Measurements from ENCODE around the gene SYS1. TPM values are rescaled to one million over a fixed set of nuclear protein-coding genes. Genes with fewer than 3 reads are reported as not detected.

Gene SYS1
- total RNA-seq, 1 experiment from 2014 or later, result 73.6 TPM

- no peak for DNase-seq (ENCODE audit: low spot score)
These were observed 7.5 kb upstream of the SYS1 start for GRCh38 chr20:45355209-45356084.

GRCh38 chr20:45358282-45359068 lies 4.5 kb upstream of the SYS1 start:
- no peak for DNase-seq (ENCODE audit: low spot score)

- DNase-seq (ENCODE audit: low spot score), result no peak
These were observed 3.9 kb upstream of the SYS1 start for GRCh38 chr20:45359069-45359405.

DNA sequence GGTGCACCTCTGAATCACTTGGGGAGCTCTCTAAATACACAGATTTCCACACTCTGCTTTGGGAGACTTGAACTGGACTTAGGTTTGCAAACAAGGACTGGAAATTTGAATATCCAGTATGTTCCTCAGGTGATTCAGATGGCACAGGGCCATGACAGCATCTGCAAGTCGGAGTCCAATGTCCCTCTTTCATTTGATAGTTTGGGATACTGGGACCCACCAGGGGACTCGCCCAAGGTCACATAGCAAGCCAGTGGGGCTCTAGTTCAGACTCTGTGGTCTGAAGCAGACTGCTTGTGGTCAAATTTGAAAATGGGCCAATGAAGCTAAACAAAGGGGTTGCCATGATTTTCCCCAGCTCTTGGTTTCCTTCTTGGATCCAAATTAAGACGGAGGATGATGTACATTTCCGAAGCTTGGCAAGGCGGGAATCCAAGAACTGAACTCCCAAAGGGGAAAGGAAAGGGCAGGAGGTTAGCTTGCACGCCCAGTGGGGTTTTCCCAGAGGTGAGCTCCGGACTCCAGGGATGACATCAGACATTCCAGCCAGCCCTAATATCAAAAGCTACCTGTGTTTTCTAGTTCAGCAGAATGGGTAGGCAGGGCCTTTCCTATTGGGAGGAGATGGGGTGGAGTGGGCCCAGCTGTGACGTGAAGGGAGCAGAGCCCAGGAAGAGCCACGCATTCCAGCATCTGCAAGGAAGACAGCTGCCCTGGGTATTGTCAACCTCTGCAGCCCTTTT lies 3.4 kb upstream of the SYS1 start:
- DNase-seq (ENCODE audit: low spot score), result peak; percentile 80

DNA sequence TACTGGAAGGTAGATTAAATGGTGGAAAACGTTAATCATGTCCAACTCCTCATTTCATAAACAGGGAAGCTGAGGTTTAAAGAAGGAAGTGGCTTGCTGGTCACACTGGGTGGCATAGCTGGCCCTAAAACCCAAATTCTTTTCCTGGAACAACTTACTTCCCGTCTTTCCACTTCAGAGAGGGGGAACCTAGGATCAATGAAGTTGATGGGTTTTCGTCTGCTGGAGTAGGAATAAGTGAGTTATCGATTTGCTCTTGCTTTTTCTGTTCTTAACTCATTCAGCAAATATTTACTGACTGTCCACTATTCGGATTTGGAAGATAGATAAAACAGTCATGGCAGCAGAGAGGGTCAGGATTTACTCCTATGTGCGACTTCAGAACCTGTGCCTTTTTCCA lies 1.2 kb upstream of the SYS1 start:
- DNase-seq (ENCODE audit: low spot score), result no peak

DNA sequence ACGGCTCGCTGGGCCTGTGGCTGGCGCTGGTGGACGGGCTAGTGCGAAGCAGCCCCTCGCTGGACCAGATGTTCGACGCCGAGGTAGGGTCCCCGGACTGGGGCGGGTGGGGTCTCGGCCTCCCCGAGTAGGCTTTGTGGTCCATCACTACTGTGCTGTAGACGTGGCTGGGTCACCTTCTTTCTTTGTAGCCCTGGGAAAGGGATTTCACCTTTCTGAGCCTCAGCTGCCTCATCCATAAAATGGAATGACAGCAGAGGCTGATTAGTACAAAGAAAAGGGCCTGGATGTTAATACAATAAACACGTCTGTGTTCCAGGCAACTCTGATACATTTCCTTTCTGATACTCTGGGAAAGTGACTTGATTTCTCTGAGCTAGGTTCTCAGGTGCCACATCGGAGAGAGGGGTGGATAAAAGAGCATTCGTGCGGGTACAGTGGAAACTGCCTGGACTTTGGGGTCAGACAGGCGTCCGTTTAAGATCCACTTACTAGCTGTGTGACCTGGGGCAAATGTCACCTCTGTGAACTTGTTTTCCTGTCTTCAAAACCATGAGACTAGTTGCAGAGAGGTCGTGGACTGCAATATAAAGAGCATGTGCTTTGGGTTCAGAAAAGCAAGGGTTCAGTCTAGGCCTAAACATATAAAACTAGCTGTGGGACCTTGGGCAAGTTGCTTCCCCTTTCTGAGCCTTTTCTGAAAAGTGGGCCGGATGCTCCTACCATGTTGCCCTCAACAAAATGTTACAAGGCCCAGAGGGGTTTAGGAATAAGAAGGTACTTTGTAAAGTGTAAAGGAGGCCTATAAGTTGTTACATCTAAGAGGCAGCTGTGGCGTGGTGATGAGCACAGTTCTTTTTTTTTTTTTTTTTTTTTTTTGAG lies 896 bp downstream of the SYS1 start:
- no peak for DNase-seq (ENCODE audit: low spot score)

- no peak for DNase-seq (ENCODE audit: low spot score)
These were observed 2.6 kb downstream of the SYS1 start for GRCh38 chr20:45365444-45365970.

- no peak for DNase-seq (ENCODE audit: low spot score)
These were observed 3.2 kb downstream of the SYS1 start for GRCh38 chr20:45366192-45366591.

DNA sequence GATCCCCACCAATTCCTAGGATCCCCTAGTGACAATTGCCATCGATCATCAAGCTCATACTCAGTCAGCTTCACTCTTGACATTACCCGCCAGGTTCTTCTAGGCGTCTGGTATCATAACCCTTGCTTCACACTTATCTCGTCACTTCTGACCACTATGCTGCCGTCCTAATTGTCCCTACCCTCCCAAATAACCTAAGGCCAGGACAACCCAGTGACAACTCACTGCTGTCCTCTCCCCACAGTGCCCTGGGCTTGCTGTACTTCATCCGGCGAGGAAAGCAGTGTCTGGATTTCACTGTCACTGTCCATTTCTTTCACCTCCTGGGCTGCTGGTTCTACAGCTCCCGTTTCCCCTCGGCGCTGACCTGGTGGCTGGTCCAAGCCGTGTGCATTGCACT lies 3.7 kb downstream of the SYS1 start:
- no peak for DNase-seq (ENCODE audit: low spot score)

GRCh38 chr20:45367126-45367525 lies 4.2 kb downstream of the SYS1 start:
- no peak for DNase-seq (ENCODE audit: low spot score)

DNA sequence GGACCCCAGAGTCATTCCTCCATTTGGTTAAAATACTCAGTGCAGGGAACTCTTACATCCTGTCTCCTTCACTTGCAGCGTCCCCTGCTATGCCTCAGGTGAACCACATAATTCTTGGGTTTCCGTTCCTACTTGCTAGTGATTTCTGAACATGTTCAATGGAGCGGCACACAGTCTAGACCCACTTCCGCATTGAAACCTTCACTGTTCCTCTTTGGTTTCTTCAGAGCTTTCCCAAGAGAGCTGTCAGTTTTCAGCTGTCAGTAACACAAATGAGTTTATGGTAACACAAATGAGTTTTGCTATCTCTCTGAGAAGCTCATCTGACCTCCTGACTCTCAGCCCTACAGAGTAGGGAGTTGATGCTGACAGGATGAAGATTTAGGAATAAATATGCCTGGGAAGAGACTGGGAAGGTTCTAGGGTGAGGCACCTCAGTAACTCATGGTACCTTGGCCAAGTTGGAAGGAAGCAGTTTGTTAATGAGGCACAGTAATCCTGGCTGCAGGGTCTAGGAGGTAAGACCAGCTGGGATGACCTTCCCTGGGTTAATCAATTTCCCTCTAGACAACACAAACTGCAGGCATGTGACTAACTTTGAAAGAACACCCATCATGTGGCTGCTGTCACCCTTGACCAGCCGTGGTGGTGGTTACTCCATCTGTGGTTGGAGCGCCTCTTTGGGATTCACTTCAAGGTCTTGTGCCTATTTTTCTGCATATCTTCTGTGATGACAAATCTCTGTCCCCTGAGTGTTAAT lies 5.4 kb downstream of the SYS1 start:
- no peak for DNase-seq (ENCODE audit: low spot score)

DNA sequence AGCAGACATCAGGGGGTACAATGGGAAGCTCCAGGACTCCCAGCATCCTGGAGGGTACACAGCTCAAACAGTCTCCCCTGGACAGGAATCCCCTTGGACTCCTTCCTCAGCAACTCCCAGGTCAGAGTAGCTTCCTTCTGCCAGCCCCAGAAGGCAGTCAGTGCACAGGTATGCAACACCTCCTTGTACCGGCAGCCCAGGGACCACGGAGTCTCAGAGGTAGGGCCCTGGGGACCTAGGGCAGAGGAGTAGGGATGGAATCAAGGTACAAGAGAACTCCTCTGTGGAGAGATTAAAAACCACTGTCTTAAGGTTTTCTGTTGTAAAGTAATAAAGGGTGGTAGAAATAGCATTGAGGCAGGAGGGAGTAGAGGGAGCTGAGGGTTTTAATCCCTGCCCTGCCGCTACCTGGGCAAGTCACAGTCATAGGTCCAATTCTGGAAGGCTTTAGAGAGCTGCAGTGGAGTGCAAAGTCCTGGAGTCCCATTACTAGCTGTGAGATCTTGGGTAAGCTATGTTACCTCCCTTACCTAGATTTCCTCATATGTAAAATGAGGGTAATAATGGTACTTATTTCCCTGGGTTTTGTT lies 7.7 kb downstream of the SYS1 start:
- no peak for DNase-seq (ENCODE audit: low spot score)

DNA sequence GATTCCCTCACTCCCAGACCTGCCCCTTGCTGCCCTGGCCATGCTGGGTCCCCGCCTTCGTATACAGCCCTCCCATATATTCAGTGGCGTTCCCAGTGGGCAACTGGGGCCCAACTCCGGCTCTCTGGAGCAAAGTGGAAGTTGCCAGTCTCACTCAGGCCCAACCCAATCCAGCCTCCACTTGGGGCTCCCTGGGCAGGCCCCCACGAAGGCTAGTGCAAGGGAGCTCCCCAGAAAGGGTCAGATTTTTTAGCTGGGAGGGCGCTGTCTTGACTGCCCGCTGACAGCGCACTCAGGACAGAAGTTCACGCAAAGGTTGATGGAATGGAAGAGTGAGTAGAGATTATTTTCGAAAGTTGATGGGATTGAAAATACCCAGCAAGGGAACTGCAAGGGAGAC lies 9.3 kb downstream of the SYS1 start:
- no peak for DNase-seq (ENCODE audit: low spot score)

GRCh38 chr20:45372646-45373352 lies 9.8 kb downstream of the SYS1 start:
- no peak for DNase-seq (ENCODE audit: low spot score)

- peak; percentile 100 for DNase-seq (ENCODE audit: low spot score)
These were observed 10.6 kb downstream of the SYS1 start for GRCh38 chr20:45373353-45374100.

DNA sequence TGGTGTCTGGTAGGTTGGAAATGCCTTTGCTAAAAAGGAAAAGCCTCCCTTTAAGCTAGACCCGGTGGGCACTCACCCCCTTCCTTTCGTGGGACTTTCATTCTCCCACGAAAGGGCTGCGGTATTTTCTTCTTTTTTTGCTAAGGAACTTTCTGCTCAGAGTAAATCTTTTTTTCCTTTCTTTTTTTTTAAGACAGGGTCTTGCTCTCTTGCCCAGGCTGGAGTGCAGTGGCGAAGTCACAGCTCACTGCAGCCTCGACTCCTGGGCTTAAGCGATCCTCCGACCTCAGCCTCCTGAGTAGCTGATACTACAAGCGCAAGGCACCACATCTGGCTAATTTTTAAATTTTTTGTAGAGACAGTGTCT lies 11.1 kb downstream of the SYS1 start:
- no peak for DNase-seq (ENCODE audit: low spot score)

GRCh38 chr20:45374966-45375365 lies 12.0 kb downstream of the SYS1 start:
- DNase-seq (ENCODE audit: low spot score), result no peak

GRCh38 chr20:45377269-45377668 lies 14.3 kb downstream of the SYS1 start:
- DNase-seq (ENCODE audit: low spot score), result no peak

GRCh38 chr20:45378191-45378590 lies 15.2 kb downstream of the SYS1 start, which contains the start of gene TP53TG5:
Gene TP53TG5 (minus strand): TSS chr20:45378325. CDS start chr20:45378236, 89 bp downstream.
- no peak for DNase-seq (ENCODE audit: low spot score)

Data from HT-29 (cell line).